ENCODE results near the gene PORCN. TPM values are rescaled to one million over a fixed set of nuclear protein-coding genes. Genes with fewer than 3 reads are reported as not detected.

Gene PORCN
- total RNA-seq, 1 experiment from 2014 or later = 12.6 TPM

GRCh38 chrX:48487362-48487798, 21.4 kb upstream of the PORCN start:
- Histone ChIP-seq H4K20me1 (ENCODE audit: control insufficient read depth, insufficient read depth, insufficient read length) (no peaks in the 10 kb centered on the region), H2BK5ac (ENCODE audit: insufficient read length, low read length) (no peak overlapping the region), H2AK5ac (ENCODE audit: insufficient read length, low read length) (no peak overlapping the region), H4K91ac (ENCODE audit: insufficient read length, low read depth, low read length) (no peak overlapping the region), H3K9ac (ENCODE audit: extremely low read depth, insufficient read length, low read length) (no peak overlapping the region), H3K9me3 (ENCODE audit: control insufficient read depth, low read depth, low read length) (peaks cover 41% of the 10 kb centered on the region), H2BK20ac (ENCODE audit: low read depth, low read length, poor library complexity, severe bottlenecking) (no peak overlapping the region), H3K23ac (ENCODE audit: insufficient read length, low read depth, low read length) (no peak overlapping the region), H2BK15ac (ENCODE audit: low read depth, low read length) (no peak overlapping the region), H2AFZ (ENCODE audit: low read length) (no peak overlapping the region), H2BK12ac (ENCODE audit: insufficient read length, low read depth, low read length) (no peak overlapping the region), H4K8ac (replicated peaks; ENCODE audit: insufficient read length, low read depth, low read length) (no peak overlapping the region), H4K5ac (ENCODE audit: insufficient read length, low read depth, low read length) (no peak overlapping the region), H3K14ac (ENCODE audit: insufficient read depth, low read length) (no peak overlapping the region), H3K23me2 (ENCODE audit: insufficient read length, low read depth, low read length, poor library complexity, severe bottlenecking) (no peaks in the 10 kb centered on the region), H3K27me3 (ENCODE audit: insufficient read depth, low read length) (no peaks in the 10 kb centered on the region), H2BK120ac (ENCODE audit: low read depth, low read length, poor library complexity, severe bottlenecking) (no peak overlapping the region), H3K4ac (ENCODE audit: low read depth, low read length) (no peak overlapping the region), H3K79me2 (ENCODE audit: insufficient read depth, low read length) (no peaks in the 10 kb centered on the region), H3K56ac (ENCODE audit: insufficient read length, low read depth, low read length) (no peak overlapping the region), H3T11ph (ENCODE audit: low read length) (no peak overlapping the region), H3K4me1 (ENCODE audit: insufficient read depth, low read length) (no peaks in the 10 kb centered on the region), H3K79me1 (ENCODE audit: insufficient read depth, low read depth, low read length, poor library complexity, severe bottlenecking) (no peaks in the 10 kb centered on the region), H3K18ac (ENCODE audit: insufficient read length, low read depth, low read length) (no peak overlapping the region), H3K4me2 (ENCODE audit: insufficient read depth, insufficient read length, low read length) (no peak overlapping the region), H3K27ac (ENCODE audit: insufficient read length, low read depth, low read length) (no peak overlapping the region)
- peak overlapping the region in 1 of 3 experiments; percentile 86; a peak in 1 of 7 replicates for H3K27ac Mint-ChIP-seq
- no peak for TF ChIP-seq CTCF (conservative IDR thresholded peaks at IDR 0.05)
- H3K36me3 Mint-ChIP-seq (ENCODE audit: insufficient read depth in 1 of 3, low read depth in 3 of 3) = peaks cover 12 to 33% (median 16%) of the 10 kb centered on the region in 3 experiments
- peaks cover 58 to 60% of the 10 kb centered on the region in 2 experiments for H3K9me3 Mint-ChIP-seq
- no peak overlapping the region; a peak in 1 of 5 replicates for H3K4me3 Mint-ChIP-seq
- H3K4me1 Mint-ChIP-seq = no peaks in the 10 kb centered on the region
- DNase-seq = no peak
- WGBS (ENCODE audit: extremely low coverage, insufficient read length, low lambda C conversion rate) = no CpG with 5 or more reads among the region's 10 CpGs
- peaks cover 3% of the 10 kb centered on the region; the same call in 1 of the 2 replicates for H3K27me3 Mint-ChIP-seq (ENCODE audit: low read depth)

All from H9 (cell line).